Measurements from ENCODE around the gene MAD1L1. TPM values are rescaled to one million over a fixed set of nuclear protein-coding genes. Genes with fewer than 3 reads are reported as not detected.
"Not testable (repeated sequence)": the region's sequence is repeated elsewhere in the genome, so short reads cannot be mapped to it uniquely, and the experiment has no call there.

MAD1L1 gene
- polyA plus RNA-seq, 3 donors from 2014 or later = 85.0 to 166 (median 97.0) TPM

- no peak overlapping the region for H3K4me3 Mint-ChIP-seq
- peak overlapping the region in 2 of 6 donors; percentile 26 to 74 for H3K27ac Mint-ChIP-seq
- peaks cover 15 to 39% (median 28%) of the 10 kb centered on the region in 3 donors for H3K36me3 Mint-ChIP-seq
- no peak for DNase-seq
- H3K4me1 Mint-ChIP-seq = peaks cover 33 to 50% of the 10 kb centered on the region in 2 donors
- H3K9me3 Mint-ChIP-seq = peaks cover 0 to 8% (median 4%) of the 10 kb centered on the region in 6 donors
- H3K27me3 Mint-ChIP-seq (ENCODE audit: low read depth in 3 of 3) = peaks cover 11 to 22% (median 14%) of the 10 kb centered on the region in 3 donors
Observed at GRCh38 chr7:1973321-1974251, 259.2 kb downstream of the MAD1L1 start.

- H3K9me3 Mint-ChIP-seq = peaks cover 0 to 8% (median 4%) of the 10 kb centered on the region in 6 donors
- H3K27me3 Mint-ChIP-seq (ENCODE audit: low read depth in 3 of 3) = peaks cover 10 to 23% (median 11%) of the 10 kb centered on the region in 3 donors
- H3K36me3 Mint-ChIP-seq = peaks cover 18 to 37% (median 35%) of the 10 kb centered on the region in 3 donors
- no peak for DNase-seq
- H3K27ac Mint-ChIP-seq = peak overlapping the region in 2 of 6 donors; percentile 2 to 74
- peaks cover 38 to 54% of the 10 kb centered on the region in 2 donors for H3K4me1 Mint-ChIP-seq
- H3K4me3 Mint-ChIP-seq = peak overlapping the region; percentile 29 to 60 (median 57)
Observed at GRCh38 chr7:1972744-1973143, 260.0 kb downstream of the MAD1L1 start.

GRCh38 chr7:1971946-1972654, 260.6 kb downstream of the MAD1L1 start:
- peak; percentile 69 to 74 (median 73) for DNase-seq
- Mint-ChIP-seq H3K36me3 (peaks cover 24 to 44% (median 41%) of the 10 kb centered on the region in 3 donors), H3K9me3 (peaks cover 0 to 8% (median 4%) of the 10 kb centered on the region in 6 donors), H3K27me3 (ENCODE audit: low read depth in 3 of 3) (peaks cover 12 to 24% (median 14%) of the 10 kb centered on the region in 3 donors), H3K4me3 (peak overlapping the region; percentile 1 to 60 (median 57)), H3K4me1 (peaks cover 41 to 60% of the 10 kb centered on the region in 2 donors), H3K27ac (peak overlapping the region in 5 of 6 donors; percentile 23 to 79 (median 57))

- Mint-ChIP-seq H3K4me1 (peaks cover 41 to 57% of the 10 kb centered on the region in 2 donors), H3K9me3 (peaks cover 0 to 8% (median 4%) of the 10 kb centered on the region in 6 donors), H3K27me3 (ENCODE audit: low read depth in 3 of 3) (peaks cover 17 to 30% (median 21%) of the 10 kb centered on the region in 3 donors), H3K27ac (no peak overlapping the region), H3K4me3 (no peak overlapping the region), H3K36me3 (peaks cover 19 to 41% (median 36%) of the 10 kb centered on the region in 3 donors)
- no peak for DNase-seq
Observed at GRCh38 chr7:1970895-1971294, 261.9 kb downstream of the MAD1L1 start.

- Mint-ChIP-seq H3K4me1 (peaks cover 40 to 56% of the 10 kb centered on the region in 2 donors), H3K36me3 (peaks cover 17 to 35% (median 30%) of the 10 kb centered on the region in 3 donors), H3K27me3 (ENCODE audit: low read depth in 3 of 3) (peaks cover 17 to 30% (median 23%) of the 10 kb centered on the region in 3 donors)
- DNase-seq, H3K4me3 Mint-ChIP-seq, H3K27ac Mint-ChIP-seq, H3K9me3 Mint-ChIP-seq: not testable (repeated sequence)
Observed at GRCh38 chr7:1970285-1970660, 262.5 kb downstream of the MAD1L1 start.

GRCh38 chr7:1969459-1970284, 263.1 kb downstream of the MAD1L1 start:
- no peak overlapping the region for H3K4me3 Mint-ChIP-seq
- H3K36me3 Mint-ChIP-seq = peaks cover 17 to 34% (median 28%) of the 10 kb centered on the region in 3 donors
- peak overlapping the region in 1 of 6 donors; percentile 35 for H3K27ac Mint-ChIP-seq

GRCh38 chr7:1968397-1969111, 264.2 kb downstream of the MAD1L1 start:
- peaks cover 39 to 50% of the 10 kb centered on the region in 2 donors for H3K4me1 Mint-ChIP-seq
- H3K27me3 Mint-ChIP-seq (ENCODE audit: low read depth in 3 of 3) = peaks cover 17 to 32% (median 28%) of the 10 kb centered on the region in 3 donors
- no peak overlapping the region for H3K27ac Mint-ChIP-seq
- no peak for DNase-seq
- peaks cover 0 to 8% (median 4%) of the 10 kb centered on the region in 6 donors for H3K9me3 Mint-ChIP-seq
- peaks cover 12 to 29% (median 23%) of the 10 kb centered on the region in 3 donors for H3K36me3 Mint-ChIP-seq
- H3K4me3 Mint-ChIP-seq = no peak overlapping the region

More at GRCh38 chr7:1969459-1970284, 263.1 kb downstream of the MAD1L1 start:
- DNase-seq = no peak
- peaks cover 39 to 55% of the 10 kb centered on the region in 2 donors for H3K4me1 Mint-ChIP-seq
- H3K9me3 Mint-ChIP-seq = peaks cover 0 to 8% (median 4%) of the 10 kb centered on the region in 6 donors
- H3K27me3 Mint-ChIP-seq (ENCODE audit: low read depth in 3 of 3) = peaks cover 17 to 29% (median 23%) of the 10 kb centered on the region in 3 donors

- Mint-ChIP-seq H3K4me3 (peak overlapping the region in 1 of 5 donors; percentile 17), H3K9me3 (peaks cover 0 to 4% (median 4%) of the 10 kb centered on the region in 6 donors), H3K27ac (peak overlapping the region in 2 of 6 donors; percentile 34 to 41), H3K4me1 (peaks cover 31 to 44% of the 10 kb centered on the region in 2 donors), H3K36me3 (peaks cover 12 to 29% (median 18%) of the 10 kb centered on the region in 3 donors), H3K27me3 (ENCODE audit: low read depth in 3 of 3) (peaks cover 17 to 33% (median 32%) of the 10 kb centered on the region in 3 donors)
- no peak for DNase-seq
Observed at GRCh38 chr7:1967512-1968396, 265.0 kb downstream of the MAD1L1 start.

- Mint-ChIP-seq H3K4me3 (no peak overlapping the region), H3K4me1 (peaks cover 28 to 43% of the 10 kb centered on the region in 2 donors), H3K9me3 (peaks cover 7 to 12% (median 8%) of the 10 kb centered on the region in 6 donors), H3K27me3 (ENCODE audit: low read depth in 3 of 3) (peaks cover 24 to 43% (median 33%) of the 10 kb centered on the region in 3 donors), H3K27ac (peak overlapping the region in 1 of 6 donors; percentile 34), H3K36me3 (peaks cover 12 to 30% (median 20%) of the 10 kb centered on the region in 3 donors)
- no peak for DNase-seq
Observed at GRCh38 chr7:1966631-1967200, 266.0 kb downstream of the MAD1L1 start.

GRCh38 chr7:1965579-1966294, 267.0 kb downstream of the MAD1L1 start:
- H3K4me3 Mint-ChIP-seq = no peak overlapping the region
- peaks cover 9 to 20% (median 12%) of the 10 kb centered on the region in 6 donors for H3K9me3 Mint-ChIP-seq
- peaks cover 29 to 43% of the 10 kb centered on the region in 2 donors for H3K4me1 Mint-ChIP-seq
- DNase-seq = no peak
- peaks cover 27 to 47% (median 37%) of the 10 kb centered on the region in 3 donors for H3K27me3 Mint-ChIP-seq (ENCODE audit: low read depth in 3 of 3)
- H3K27ac Mint-ChIP-seq = no peak overlapping the region
- H3K36me3 Mint-ChIP-seq = peaks cover 12 to 30% (median 20%) of the 10 kb centered on the region in 3 donors
